GM23338 (cell line): ENCODE data around the gene TPH1.

Source experiments
- CREB1 ChIP-seq: fragments of 250-450 bp; sonication (Bioruptor Pico); IDR thresholded peaks from 2 replicates; pipeline ENCODE4 v1.5.0; 2020; ENCODE audit warnings: low read depth, mild to moderate bottlenecking, moderate library complexity
- EZH2 ChIP-seq: fragments of 200-600 bp; sonication (generic); IDR thresholded peaks from one replicate; pipeline ENCODE4 v1.8.0; 2017; ENCODE audit warnings: antibody characterized with exemption, mild to moderate bottlenecking, low read depth; ENCODE audit not compliant: unreplicated experiment
- EZH2phosphoT487 ChIP-seq: fragments of 200-600 bp; sonication (generic); IDR thresholded peaks from one replicate; pipeline ENCODE4 v1.8.1; 2018; ENCODE audit warnings: antibody characterized with exemption; ENCODE audit not compliant: unreplicated experiment
- JUNB ChIP-seq: IDR thresholded peaks from one replicate; pipeline ENCODE4 v1.6.1; 2016; ENCODE audit warnings: antibody characterized with exemption; ENCODE audit not compliant: unreplicated experiment
- NANOG ChIP-seq: IDR thresholded peaks from 2 replicates; pipeline ENCODE4 v1.6.1; 2016; ENCODE audit warnings: antibody characterized with exemption, borderline replicate concordance
- POLR2AphosphoS5 ChIP-seq: IDR thresholded peaks from 2 replicates; pipeline ENCODE4 v1.6.1; 2016; ENCODE audit warnings: antibody characterized with exemption, low read depth
- STAT1 ChIP-seq: IDR thresholded peaks from one replicate; pipeline ENCODE4 v1.6.1; 2016; ENCODE audit warnings: antibody characterized with exemption; ENCODE audit not compliant: unreplicated experiment
- ZNF331 ChIP-seq: fragments of 250-450 bp; sonication (Bioruptor Pico); IDR thresholded peaks from 2 replicates; pipeline ENCODE4 v1.5.0; 2020; ENCODE audit warnings: low read depth, mild to moderate bottlenecking, moderate library complexity
- TF ChIP-seq, protein P1 (sequence below), 2 experiments: fragments of 200-600 bp in 1 of 2; sonication (generic) in 1 of 2; conservative IDR thresholded peaks; 2 replicates each; pipeline versions ENCODE4 v1.5.1 to v1.6.1; 2016 to 2017; ENCODE audit warnings: antibody characterized with exemption in 2 of 2, low read depth in 2 of 2, mild to moderate bottlenecking in 2 of 2, moderate library complexity in 1 of 2
- TF ChIP-seq, protein P2 (sequence below): IDR thresholded peaks from one replicate; pipeline ENCODE4 v1.6.1; 2018; ENCODE audit warnings: antibody characterized with exemption; ENCODE audit not compliant: unreplicated experiment

DNA sequence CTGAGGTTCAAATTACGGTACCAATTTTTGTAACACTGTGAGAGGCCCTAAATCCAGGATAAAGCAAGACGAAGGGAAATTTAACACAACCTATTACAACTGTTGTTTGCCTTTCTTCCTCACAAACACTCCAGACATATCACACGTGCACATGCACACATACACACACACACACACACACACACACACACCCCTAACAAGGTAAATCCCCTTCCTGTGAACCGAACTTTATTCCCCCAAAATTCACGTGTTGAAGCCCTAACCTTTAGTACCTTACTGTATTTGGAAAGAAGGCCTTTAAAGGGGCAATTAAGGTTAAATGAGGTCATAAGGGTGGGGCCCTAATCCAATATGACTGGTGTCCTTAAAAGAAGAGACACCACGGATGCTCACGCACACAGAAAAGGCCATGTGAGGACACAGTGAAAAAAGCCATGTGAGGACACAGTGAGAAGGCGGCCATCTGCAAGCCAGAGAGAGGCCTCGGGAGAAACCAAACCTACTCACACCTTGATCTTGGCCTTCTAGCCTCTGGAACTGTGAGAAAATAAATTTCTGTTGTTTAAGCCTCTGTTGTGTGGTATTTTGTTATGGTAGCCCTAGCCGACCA is 35.0 kb downstream of the TPH1 start:
- no peak for TF ChIP-seq EZH2
- TF ChIP-seq, protein P1, sequence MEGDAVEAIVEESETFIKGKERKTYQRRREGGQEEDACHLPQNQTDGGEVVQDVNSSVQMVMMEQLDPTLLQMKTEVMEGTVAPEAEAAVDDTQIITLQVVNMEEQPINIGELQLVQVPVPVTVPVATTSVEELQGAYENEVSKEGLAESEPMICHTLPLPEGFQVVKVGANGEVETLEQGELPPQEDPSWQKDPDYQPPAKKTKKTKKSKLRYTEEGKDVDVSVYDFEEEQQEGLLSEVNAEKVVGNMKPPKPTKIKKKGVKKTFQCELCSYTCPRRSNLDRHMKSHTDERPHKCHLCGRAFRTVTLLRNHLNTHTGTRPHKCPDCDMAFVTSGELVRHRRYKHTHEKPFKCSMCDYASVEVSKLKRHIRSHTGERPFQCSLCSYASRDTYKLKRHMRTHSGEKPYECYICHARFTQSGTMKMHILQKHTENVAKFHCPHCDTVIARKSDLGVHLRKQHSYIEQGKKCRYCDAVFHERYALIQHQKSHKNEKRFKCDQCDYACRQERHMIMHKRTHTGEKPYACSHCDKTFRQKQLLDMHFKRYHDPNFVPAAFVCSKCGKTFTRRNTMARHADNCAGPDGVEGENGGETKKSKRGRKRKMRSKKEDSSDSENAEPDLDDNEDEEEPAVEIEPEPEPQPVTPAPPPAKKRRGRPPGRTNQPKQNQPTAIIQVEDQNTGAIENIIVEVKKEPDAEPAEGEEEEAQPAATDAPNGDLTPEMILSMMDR (conservative IDR thresholded peaks at IDR 0.05; ENCODE audit: low read depth in 2 of 2): no peak
- no peak for TF ChIP-seq JUNB
- no peak for TF ChIP-seq POLR2AphosphoS5
- TF ChIP-seq NANOG: no peak
- TF ChIP-seq EZH2phosphoT487: no peak
- no peak for TF ChIP-seq STAT1
- no peak for TF ChIP-seq ZNF331 (CRISPR knock-in tag)
- TF ChIP-seq, protein P2, sequence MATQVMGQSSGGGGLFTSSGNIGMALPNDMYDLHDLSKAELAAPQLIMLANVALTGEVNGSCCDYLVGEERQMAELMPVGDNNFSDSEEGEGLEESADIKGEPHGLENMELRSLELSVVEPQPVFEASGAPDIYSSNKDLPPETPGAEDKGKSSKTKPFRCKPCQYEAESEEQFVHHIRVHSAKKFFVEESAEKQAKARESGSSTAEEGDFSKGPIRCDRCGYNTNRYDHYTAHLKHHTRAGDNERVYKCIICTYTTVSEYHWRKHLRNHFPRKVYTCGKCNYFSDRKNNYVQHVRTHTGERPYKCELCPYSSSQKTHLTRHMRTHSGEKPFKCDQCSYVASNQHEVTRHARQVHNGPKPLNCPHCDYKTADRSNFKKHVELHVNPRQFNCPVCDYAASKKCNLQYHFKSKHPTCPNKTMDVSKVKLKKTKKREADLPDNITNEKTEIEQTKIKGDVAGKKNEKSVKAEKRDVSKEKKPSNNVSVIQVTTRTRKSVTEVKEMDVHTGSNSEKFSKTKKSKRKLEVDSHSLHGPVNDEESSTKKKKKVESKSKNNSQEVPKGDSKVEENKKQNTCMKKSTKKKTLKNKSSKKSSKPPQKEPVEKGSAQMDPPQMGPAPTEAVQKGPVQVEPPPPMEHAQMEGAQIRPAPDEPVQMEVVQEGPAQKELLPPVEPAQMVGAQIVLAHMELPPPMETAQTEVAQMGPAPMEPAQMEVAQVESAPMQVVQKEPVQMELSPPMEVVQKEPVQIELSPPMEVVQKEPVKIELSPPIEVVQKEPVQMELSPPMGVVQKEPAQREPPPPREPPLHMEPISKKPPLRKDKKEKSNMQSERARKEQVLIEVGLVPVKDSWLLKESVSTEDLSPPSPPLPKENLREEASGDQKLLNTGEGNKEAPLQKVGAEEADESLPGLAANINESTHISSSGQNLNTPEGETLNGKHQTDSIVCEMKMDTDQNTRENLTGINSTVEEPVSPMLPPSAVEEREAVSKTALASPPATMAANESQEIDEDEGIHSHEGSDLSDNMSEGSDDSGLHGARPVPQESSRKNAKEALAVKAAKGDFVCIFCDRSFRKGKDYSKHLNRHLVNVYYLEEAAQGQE: no peak
- TF ChIP-seq CREB1 (CRISPR knock-in tag): no peak
